Right lobe of liver (tissue), 4 donors: ENCODE measurements around the gene NUTM1.

Experiments
- POLR2A ChIP-seq: fragments of 450-650 bp; IDR thresholded peaks from one replicate; pipeline ENCODE4 v1.6.1; 2017; ENCODE audit warnings: antibody characterized with exemption, mild to moderate bottlenecking
- TF ChIP-seq, protein P1 (sequence below), 4 donors: fragments of 200-600 bp in 3 of 4; fragments of 450-650 bp in 1 of 4; IDR thresholded peaks; one replicate each; pipeline versions ENCODE4 v1.5.1 to v1.8.0; 2016 to 2022; ENCODE audit warnings: antibody characterized with exemption in 4 of 4, mild to moderate bottlenecking in 2 of 4
- donor health status: DM: no; HTN: no; CAD: no.
- donor health status: DM: no; HTN: no; CAD: no.
- donor health status: DM: no; HTN: yes; CAD: no.

DNA sequence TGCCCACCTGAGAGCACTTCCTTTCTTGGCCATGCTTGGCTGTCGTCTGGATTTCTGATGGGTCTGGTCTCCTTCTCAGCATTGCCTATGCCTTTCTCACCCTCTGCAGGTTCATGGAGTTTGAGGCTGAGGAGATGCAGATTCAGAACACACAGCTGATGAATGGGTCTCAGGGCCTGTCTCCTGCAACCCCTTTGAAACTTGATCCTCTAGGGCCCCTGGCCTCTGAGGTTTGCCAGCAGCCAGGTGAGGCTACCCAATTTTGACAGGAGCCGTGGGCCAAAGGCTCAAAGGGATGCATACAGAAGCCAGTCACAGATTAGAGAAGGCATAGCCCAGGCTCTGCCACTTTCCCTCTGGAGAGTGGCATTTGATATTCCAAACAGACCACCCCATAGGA lies 10.5 kb downstream of the NUTM1 start:
- TF ChIP-seq, protein P1, sequence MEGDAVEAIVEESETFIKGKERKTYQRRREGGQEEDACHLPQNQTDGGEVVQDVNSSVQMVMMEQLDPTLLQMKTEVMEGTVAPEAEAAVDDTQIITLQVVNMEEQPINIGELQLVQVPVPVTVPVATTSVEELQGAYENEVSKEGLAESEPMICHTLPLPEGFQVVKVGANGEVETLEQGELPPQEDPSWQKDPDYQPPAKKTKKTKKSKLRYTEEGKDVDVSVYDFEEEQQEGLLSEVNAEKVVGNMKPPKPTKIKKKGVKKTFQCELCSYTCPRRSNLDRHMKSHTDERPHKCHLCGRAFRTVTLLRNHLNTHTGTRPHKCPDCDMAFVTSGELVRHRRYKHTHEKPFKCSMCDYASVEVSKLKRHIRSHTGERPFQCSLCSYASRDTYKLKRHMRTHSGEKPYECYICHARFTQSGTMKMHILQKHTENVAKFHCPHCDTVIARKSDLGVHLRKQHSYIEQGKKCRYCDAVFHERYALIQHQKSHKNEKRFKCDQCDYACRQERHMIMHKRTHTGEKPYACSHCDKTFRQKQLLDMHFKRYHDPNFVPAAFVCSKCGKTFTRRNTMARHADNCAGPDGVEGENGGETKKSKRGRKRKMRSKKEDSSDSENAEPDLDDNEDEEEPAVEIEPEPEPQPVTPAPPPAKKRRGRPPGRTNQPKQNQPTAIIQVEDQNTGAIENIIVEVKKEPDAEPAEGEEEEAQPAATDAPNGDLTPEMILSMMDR (IDR thresholded peaks at IDR 0.05): no peak
- no peak for TF ChIP-seq POLR2A
